Osteoblast (primary cell): ENCODE results near the gene HCAR3. TPM values are rescaled to one million over a fixed set of nuclear protein-coding genes. Genes with fewer than 3 reads are reported as not detected.
"Not testable (repeated sequence)": the region's sequence is repeated elsewhere in the genome, so short reads cannot be mapped to it uniquely, and the experiment has no call there.

ENCODE experiments used
- DNase-seq: peaks from one replicate; pipeline ENCODE4 v3.0.0; 2011; ENCODE audit warnings: low spot score, mixed read lengths; ENCODE audit not compliant: insufficient read length; ENCODE audit errors: missing footprints
- H2AFZ ChIP-seq: 2 replicates; pipeline ENCODE4 v1.6.0; 2011; ENCODE audit warnings: mild to moderate bottlenecking, low read length
- H3K27ac ChIP-seq: 2 replicates; pipeline ENCODE4 v1.5.1; 2011; ENCODE audit warnings: mild to moderate bottlenecking, low read depth, low read length, moderate library complexity
- H3K27me3 ChIP-seq: 2 replicates; pipeline ENCODE4 v1.6.0; 2012; ENCODE audit warnings: mild to moderate bottlenecking, control low read depth, inconsistent platforms, low read length, moderate library complexity; ENCODE audit not compliant: insufficient read depth
- H3K36me3 ChIP-seq: 2 replicates; pipeline ENCODE4 v1.5.1; 2011; ENCODE audit warnings: mild to moderate bottlenecking, low read length, control low read depth, moderate library complexity; ENCODE audit not compliant: insufficient read depth
- H3K4me1 ChIP-seq: 2 replicates; pipeline ENCODE4 v1.5.1; 2011; ENCODE audit warnings: mild to moderate bottlenecking, low read length, control low read depth, moderate library complexity; ENCODE audit not compliant: insufficient read depth
- H3K4me2 ChIP-seq: 2 replicates; pipeline ENCODE4 v1.6.0; 2011; ENCODE audit warnings: mild to moderate bottlenecking, low read length; ENCODE audit not compliant: insufficient read depth
- H3K4me3 ChIP-seq: fragments of 200-600 bp; sonication (generic); 3 replicates; pipeline ENCODE4 v1.5.1; 2012; ENCODE audit warnings: mild to moderate bottlenecking, low read length, inconsistent platforms; ENCODE audit not compliant: insufficient read depth
- H3K79me2 ChIP-seq: 2 replicates; pipeline ENCODE4 v1.6.0; 2012; ENCODE audit warnings: mild to moderate bottlenecking, low read length, control low read depth, inconsistent platforms; ENCODE audit not compliant: insufficient read depth
- H3K9me3 ChIP-seq: 2 replicates; pipeline ENCODE4 v1.5.1; 2011; ENCODE audit warnings: low read depth, low read length, control low read depth
- H4K20me1 ChIP-seq: 2 replicates; pipeline ENCODE4 v1.6.0; 2012; ENCODE audit warnings: mild to moderate bottlenecking, low read length, control low read depth; ENCODE audit not compliant: insufficient read depth
- CTCF ChIP-seq: IDR thresholded peaks from 2 replicates; pipeline ENCODE4 v1.5.1; 2011; ENCODE audit warnings: mild to moderate bottlenecking, low read depth, low read length, moderate library complexity; ENCODE audit errors: extremely low read depth
- total RNA-seq: library from RNA; depleted of rRNA; stranded (reverse); fragments of >200 nt; gene quantifications from 2 replicates; pipeline ENCODE4 v1.2.3, GENCODE V29; 2012

The HCAR3 gene
- total RNA-seq, 1 donor, result not detected

GRCh38 chr12:122721057-122721545, 4.5 kb upstream of the HCAR3 start:
- Histone ChIP-seq H3K36me3 (no peaks in the 10 kb centered on the region), H2AFZ (no peak overlapping the region), H3K27me3 (peaks cover 1% of the 10 kb centered on the region), H3K27ac (no peak overlapping the region), H3K4me2 (no peak overlapping the region), H3K4me1 (peaks cover 4% of the 10 kb centered on the region), H4K20me1 (no peaks in the 10 kb centered on the region), H3K9me3 (no peaks in the 10 kb centered on the region), H3K79me2 (no peaks in the 10 kb centered on the region), H3K4me3 (no peak overlapping the region)
- no peak for TF ChIP-seq CTCF
- no peak for DNase-seq

- not testable (repeated sequence) for H3K36me3 ChIP-seq, H3K9me3 ChIP-seq, H3K4me2 ChIP-seq, H3K27ac ChIP-seq, H3K79me2 ChIP-seq, H3K27me3 ChIP-seq, H4K20me1 ChIP-seq, H3K4me1 ChIP-seq, DNase-seq, H2AFZ ChIP-seq, H3K4me3 ChIP-seq
Measured at GRCh38 chr12:122715211-122715610, 1.4 kb downstream of the HCAR3 start.

GRCh38 chr12:122713491-122714188, 3.0 kb downstream of the HCAR3 start:
- H3K27ac ChIP-seq, DNase-seq, H2AFZ ChIP-seq, H3K79me2 ChIP-seq, H3K9me3 ChIP-seq, H3K4me2 ChIP-seq, H3K4me3 ChIP-seq, H3K36me3 ChIP-seq, H3K4me1 ChIP-seq, H3K27me3 ChIP-seq, H4K20me1 ChIP-seq: not testable (repeated sequence)

- not testable (repeated sequence) for H3K36me3 ChIP-seq, H3K4me1 ChIP-seq, DNase-seq
Measured at GRCh38 chr12:122711266-122711665, 5.3 kb downstream of the HCAR3 start.

DNA sequence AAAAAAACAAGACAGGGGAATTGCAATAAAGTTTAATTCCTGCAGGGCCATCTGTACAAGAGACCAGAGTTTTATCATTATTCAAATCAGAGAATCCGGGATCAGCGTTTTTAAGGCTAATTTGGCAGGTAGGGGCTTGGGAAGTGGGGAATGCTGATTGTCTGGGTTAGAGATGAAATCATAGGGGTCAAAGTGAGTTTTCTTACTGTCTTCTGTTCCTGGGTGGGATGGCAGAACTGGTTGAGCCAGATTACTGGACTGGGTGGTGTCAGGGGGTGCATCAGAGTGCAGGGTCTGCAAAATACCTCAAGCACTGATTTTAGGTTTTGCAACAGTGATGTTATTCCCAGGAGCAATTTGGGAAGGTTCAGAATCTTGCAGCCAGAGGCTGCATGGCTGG, 6.3 kb downstream of the HCAR3 start:
- not testable (repeated sequence) for H2AFZ ChIP-seq, H3K9me3 ChIP-seq, H3K4me3 ChIP-seq, H3K4me2 ChIP-seq, H4K20me1 ChIP-seq, H3K27ac ChIP-seq, H3K79me2 ChIP-seq, H3K27me3 ChIP-seq, DNase-seq, H3K36me3 ChIP-seq, H3K4me1 ChIP-seq

More at GRCh38 chr12:122711266-122711665, 5.3 kb downstream of the HCAR3 start:
- H3K4me2 ChIP-seq, H3K4me3 ChIP-seq, H3K9me3 ChIP-seq, H3K27ac ChIP-seq, H4K20me1 ChIP-seq, H2AFZ ChIP-seq, H3K27me3 ChIP-seq, H3K79me2 ChIP-seq: not testable (repeated sequence)

DNA sequence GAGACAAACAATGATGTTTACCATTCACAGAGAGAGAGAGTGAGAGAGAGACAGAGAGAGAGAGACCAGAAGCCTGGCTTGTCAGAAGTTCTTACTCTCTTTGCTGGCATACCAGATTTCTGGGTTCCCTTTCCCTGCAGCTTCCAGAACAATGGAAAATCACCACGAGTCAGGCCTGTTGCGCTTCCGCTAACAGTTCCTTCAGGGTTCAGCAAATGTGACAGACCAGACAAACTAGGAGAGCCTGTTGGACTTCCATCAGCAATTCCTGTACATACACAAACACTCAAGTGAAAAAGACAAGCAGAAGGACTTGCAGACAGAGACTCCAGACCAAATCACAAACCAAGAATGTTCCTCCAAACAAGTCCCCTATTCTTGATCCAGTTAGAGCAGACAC, 7.3 kb downstream of the HCAR3 start:
- H3K9me3 ChIP-seq, H3K4me3 ChIP-seq, H3K79me2 ChIP-seq, H3K27ac ChIP-seq, H2AFZ ChIP-seq, H4K20me1 ChIP-seq, H3K27me3 ChIP-seq, H3K36me3 ChIP-seq, DNase-seq, H3K4me1 ChIP-seq, H3K4me2 ChIP-seq: not testable (repeated sequence)

DNA sequence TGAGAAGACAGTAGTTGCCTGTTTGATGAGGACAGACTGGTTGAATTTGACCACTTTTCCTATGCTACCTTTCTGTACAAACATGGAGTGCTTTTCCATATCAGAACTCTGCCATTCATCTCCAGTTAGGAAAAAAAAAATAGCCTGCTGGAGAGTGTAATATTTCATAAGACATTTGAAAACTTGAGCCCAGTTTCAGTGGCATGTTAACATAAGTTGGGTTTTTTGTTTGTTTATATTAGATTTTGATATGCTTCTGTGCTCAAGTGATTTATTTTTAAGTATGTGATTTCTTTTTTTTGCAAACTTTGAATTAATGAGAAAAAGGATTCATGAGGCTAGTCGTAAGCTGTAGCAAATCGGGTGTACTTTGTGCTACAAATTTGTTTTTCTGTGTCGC, 12.8 kb downstream of the HCAR3 start:
- not testable (repeated sequence) for DNase-seq, H3K4me2 ChIP-seq, H3K79me2 ChIP-seq, H3K9me3 ChIP-seq, H3K27ac ChIP-seq, H3K36me3 ChIP-seq, H3K4me3 ChIP-seq, H3K27me3 ChIP-seq, H3K4me1 ChIP-seq, H2AFZ ChIP-seq, H4K20me1 ChIP-seq

GRCh38 chr12:122702890-122703611, 13.6 kb downstream of the HCAR3 start, which contains the start of gene HCAR2:
TSS of gene HCAR2 (minus strand) at chr12:122703357. CDS start at chr12:122703283, 74 bp downstream.
- not testable (repeated sequence) for DNase-seq, H3K27ac ChIP-seq, H3K4me1 ChIP-seq, H3K4me3 ChIP-seq, H3K4me2 ChIP-seq, H2AFZ ChIP-seq, H3K27me3 ChIP-seq, H3K9me3 ChIP-seq, H3K36me3 ChIP-seq, H4K20me1 ChIP-seq, H3K79me2 ChIP-seq
